HepG2 (cell line): Measurements from ENCODE around the gene SLC28A1. TPM values are rescaled to one million over a fixed set of nuclear protein-coding genes. Genes with fewer than 3 reads are reported as not detected.

Source experiments
- ATAC-seq: fragments of 200-7000 bp; cut with Tn5 transposase; 3 replicates; pipeline ENCODE4 v1.9.1; 2020; ENCODE audit warnings: mild to moderate bottlenecking, moderate library complexity
- BruUV-seq: library from RNA; stranded (reverse); fragments of 400-500 nt; replicated peaks from 2 replicates; lab custom pipeline; 2021; lab: Mats Ljungman, UMichigan
- CTCF ChIA-PET: fragments of 300-600 bp; formaldehyde crosslinking; extraction: SDS; loops from one replicate; lab custom pipeline; 2021; ENCODE audit warnings: low total read pairs, inconsistent platforms, low intra/inter-chr PET ratio; lab: Yijun Ruan, JAX
- POLR2A ChIA-PET: fragments of 350-600 bp; sonication (Branson Sonifier 250); formaldehyde crosslinking; loops from one replicate; lab custom pipeline; 2020; ENCODE audit warnings: antibody characterized with exemption, inconsistent platforms; lab: Yijun Ruan, JAX
- DNase-seq: peaks from one replicate; pipeline ENCODE4 v3.0.0-alpha.2; 2015; ENCODE audit warnings: low spot score
- FAIRE-seq: peaks from 3 replicates; lab custom pipeline; 2011; peaks lifted over from hg19 to GRCh38; lab: Jason Lieb, UNC
- H2AFZ ChIP-seq: one replicate; pipeline ENCODE4 v1.6.1; 2011; ENCODE audit warnings: low read length, inconsistent platforms
- H3K27ac ChIP-seq: fragments of 300-600 bp; 3 replicates; pipeline ENCODE4 v1.8.0; 2011; ENCODE audit warnings: mixed run types, mild to moderate bottlenecking, mixed read lengths, low read length, inconsistent platforms; ENCODE audit not compliant: insufficient read depth; ENCODE audit errors: extremely low read length
- H3K27me3 ChIP-seq, 2 experiments: fragments of 200-600 bp in 1 of 2; 2 replicates in 1 of 2; 3 replicates in 1 of 2; pipeline versions ENCODE4 v1.6.0 to v1.8.0; 2011; ENCODE audit warnings: low read length in 2 of 2, mild to moderate bottlenecking in 2 of 2, moderate library complexity in 2 of 2, inconsistent platforms in 1 of 2; ENCODE audit not compliant: insufficient read depth in 2 of 2, control insufficient read depth in 1 of 2
- H3K36me3 ChIP-seq, 2 experiments: fragments of 200-600 bp in 1 of 2; replicated peaks in 1 of 2; 2 replicates in 1 of 2; 3 replicates in 1 of 2; pipeline versions ENCODE4 v1.5.1 to v1.8.0; 2011; ENCODE audit warnings: low read length in 2 of 2, inconsistent platforms in 1 of 2; ENCODE audit not compliant: insufficient read depth in 2 of 2, control insufficient read depth in 1 of 2
- H3K4me1 ChIP-seq: 2 replicates; pipeline ENCODE4 v1.5.1; 2012; ENCODE audit warnings: low read length, inconsistent platforms; ENCODE audit not compliant: insufficient read depth
- H3K4me2 ChIP-seq: 2 replicates; pipeline ENCODE4 v1.6.0; 2011; ENCODE audit warnings: low read depth, low read length, inconsistent platforms
- H3K4me3 ChIP-seq, 3 experiments: fragments of 200-600 bp in 1 of 3; sonication (generic), shearing (Covaris generic) in 1 of 3; replicated peaks in 1 of 3; 2 replicates each; pipeline ENCODE4 v1.5.1; 2011 to 2016; ENCODE audit warnings: low read length in 3 of 3, inconsistent platforms in 2 of 3, low read depth in 2 of 3, mild to moderate bottlenecking in 2 of 3, control low read depth in 1 of 3, mixed read lengths in 1 of 3; ENCODE audit not compliant: insufficient read depth in 1 of 3
- H3K79me2 ChIP-seq: one replicate; pipeline ENCODE4 v1.6.1; 2011; ENCODE audit warnings: low read length, inconsistent platforms; ENCODE audit not compliant: insufficient read depth
- H3K9ac ChIP-seq: 2 replicates; pipeline ENCODE4 v1.6.0; 2011; ENCODE audit warnings: mild to moderate bottlenecking, low read depth, low read length, inconsistent platforms; ENCODE audit not compliant: insufficient read depth
- H3K9me3 ChIP-seq: 2 replicates; pipeline ENCODE4 v1.5.1; 2012; ENCODE audit warnings: mild to moderate bottlenecking, low read length
- H4K20me1 ChIP-seq: 2 replicates; pipeline ENCODE4 v1.6.0; 2011; ENCODE audit warnings: inconsistent platforms, mild to moderate bottlenecking, low read length, moderate library complexity; ENCODE audit not compliant: insufficient read depth
- ZNF12 ChIP-seq: sonication (generic); formaldehyde crosslinking; IDR thresholded peaks from 2 replicates; pipeline ENCODE4 v1.5.0; 2020; ENCODE audit warnings: missing genetic modification reagents
- ZNF687 ChIP-seq: sonication (generic); formaldehyde crosslinking; IDR thresholded peaks from 2 replicates; pipeline ENCODE4 v1.5.1; 2020; ENCODE audit warnings: mild to moderate bottlenecking, missing genetic modification reagents, moderate library complexity
- WGBS: methylation state at CpG from one replicate; pipeline ENCODE4 v1.1.6; 2017; ENCODE audit warnings: low lambda C conversion rate; 5-methylcytosine and 5-hydroxymethylcytosine counted together
- in situ Hi-C: cut with HindIII; loops from 2 replicates; pipeline ENCODE4 v1.10.0; 2017; ENCODE audit warnings: low pct_unique_long_range_greater_than_20kb; ENCODE audit not compliant: extremely low pct_ligation_motif_present
- intact Hi-C: fragments of 100-400 bp; cut with micrococcal nuclease; formaldehyde crosslinking; loops from one replicate; pipeline ENCODE4 v1.10.0; 2022; ENCODE audit not compliant: unreplicated experiment
- polyA plus RNA-seq, 8 experiments: library from polyadenylated mRNA; depleted of rRNA in 3 of 8; stranded (reverse) in 7 of 8; unstranded in 1 of 8; fragments of >200 nt; fragmentation: Illumina TruSeq in 4 of 8; extraction: Trizol in 4 of 8; gene quantifications; 2 replicates each; pipeline versions ENCODE4 v1.2.1 to v1.2.3, GENCODE V29; 2011 to 2016; ENCODE audit warnings: low read depth in 4 of 8, missing spikeins in 1 of 8, mixed read lengths in 1 of 8; ENCODE audit not compliant: insufficient read depth in 1 of 8
- total RNA-seq, 5 experiments: library from RNA; depleted of rRNA; stranded (reverse); fragments of >200 nt; fragmentation: Illumina TruSeq; extraction: Trizol; gene quantifications; 2 replicates each; pipeline ENCODE4 v1.2.3, GENCODE V29; 2016; ENCODE audit warnings: low read depth in 1 of 5

SLC28A1 gene
- total and polyA plus RNA-seq, 2 of the 13 experiments (the other 11 are each of a cell fraction or from before 2014, with no cell fraction given): 0.31 to 5.8 TPM

- no peak overlapping the region for H3K9ac ChIP-seq
- DNase-seq: no peak
- H2AFZ ChIP-seq: no peak overlapping the region
- no peaks in the 10 kb centered on the region for H3K36me3 ChIP-seq
- WGBS: 41% methylated on average over 11 of the region's 16 CpGs
- CTCF ChIA-PET: no interaction called here
- intact Hi-C loops: no loop called here
- H3K27me3 ChIP-seq: peaks cover 10 to 45% of the 10 kb centered on the region in 2 experiments; a peak in 4 of 5 replicates
- BruUV-seq: no TSS peak
- FAIRE-seq: no peak
- H3K4me2 ChIP-seq: no peak overlapping the region
- H3K79me2 ChIP-seq: no peaks in the 10 kb centered on the region
- ATAC-seq: peak; percentile 27
- in situ Hi-C loops: no loop called here
- H3K9me3 ChIP-seq: no peaks in the 10 kb centered on the region
- H3K4me3 ChIP-seq: no peak overlapping the region
- peaks cover 19% of the 10 kb centered on the region for H3K4me1 ChIP-seq
- TF ChIP-seq ZNF12 (CRISPR knock-in tag): no peak
- peak; percentile 16; the same call in 1 of the 2 replicates for TF ChIP-seq ZNF687
- H4K20me1 ChIP-seq: no peaks in the 10 kb centered on the region
- no peak overlapping the region for H3K27ac ChIP-seq
- POLR2A ChIA-PET: no interaction called here
Observed at GRCh38 chr15:84856731-84857417, 27.6 kb upstream of the SLC28A1 start.
